HG03103 (cell line): Measurements from ENCODE around the gene ZNF3.

Source experiments
- ATAC-seq: cut with Tn5 transposase; IDR thresholded peaks from one replicate; pipeline ENCODE4 v1.9.1; 2021; ENCODE audit warnings: low read depth; ENCODE audit not compliant: unreplicated experiment

Gene ZNF3

GRCh38 chr7:100111156-100111555 is 29.6 kb upstream of the ZNF3 start:
- ATAC-seq: no peak

DNA sequence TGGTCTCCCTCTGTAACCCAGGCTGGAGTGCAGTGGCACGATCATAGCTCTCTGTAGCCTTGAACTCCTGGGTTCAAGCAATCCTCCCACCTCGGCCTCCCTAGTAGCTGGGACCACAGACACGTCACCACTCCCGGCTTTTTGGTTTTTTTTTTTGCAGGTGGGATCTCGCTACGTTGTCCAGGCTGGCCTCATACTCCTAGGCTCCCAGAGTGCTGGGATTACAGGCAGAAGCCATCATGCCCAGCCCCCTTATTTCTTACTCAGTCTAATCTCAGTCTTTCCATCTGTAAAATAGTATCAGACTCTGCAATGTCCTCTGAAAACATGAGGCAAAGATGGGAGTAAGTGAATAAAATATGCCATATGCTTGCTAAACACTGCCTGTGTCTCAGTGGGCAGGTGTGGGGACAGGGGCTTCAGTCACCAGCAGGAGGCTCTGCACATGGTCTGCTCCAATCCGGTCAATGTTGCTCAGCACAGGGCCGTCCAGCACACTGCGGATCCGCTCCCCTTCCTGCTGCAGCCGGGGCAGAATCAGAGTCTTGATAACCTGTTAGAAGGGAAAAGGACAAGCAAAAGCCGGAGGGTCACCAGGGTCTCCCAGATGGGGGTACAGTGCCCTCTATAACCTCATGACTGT is 28.1 kb upstream of the ZNF3 start:
- no peak for ATAC-seq

GRCh38 chr7:100107890-100108289 is 26.4 kb upstream of the ZNF3 start:
- ATAC-seq: no peak

GRCh38 chr7:100107125-100107737 is 25.7 kb upstream of the ZNF3 start:
- ATAC-seq: no peak

- no peak for ATAC-seq
Measured at GRCh38 chr7:100106633-100107032, 25.1 kb upstream of the ZNF3 start.

- no peak for ATAC-seq
Measured at GRCh38 chr7:100105534-100105933, 24.0 kb upstream of the ZNF3 start.

- no peak for ATAC-seq
Measured at GRCh38 chr7:100102950-100103840, 21.7 kb upstream of the ZNF3 start.

DNA sequence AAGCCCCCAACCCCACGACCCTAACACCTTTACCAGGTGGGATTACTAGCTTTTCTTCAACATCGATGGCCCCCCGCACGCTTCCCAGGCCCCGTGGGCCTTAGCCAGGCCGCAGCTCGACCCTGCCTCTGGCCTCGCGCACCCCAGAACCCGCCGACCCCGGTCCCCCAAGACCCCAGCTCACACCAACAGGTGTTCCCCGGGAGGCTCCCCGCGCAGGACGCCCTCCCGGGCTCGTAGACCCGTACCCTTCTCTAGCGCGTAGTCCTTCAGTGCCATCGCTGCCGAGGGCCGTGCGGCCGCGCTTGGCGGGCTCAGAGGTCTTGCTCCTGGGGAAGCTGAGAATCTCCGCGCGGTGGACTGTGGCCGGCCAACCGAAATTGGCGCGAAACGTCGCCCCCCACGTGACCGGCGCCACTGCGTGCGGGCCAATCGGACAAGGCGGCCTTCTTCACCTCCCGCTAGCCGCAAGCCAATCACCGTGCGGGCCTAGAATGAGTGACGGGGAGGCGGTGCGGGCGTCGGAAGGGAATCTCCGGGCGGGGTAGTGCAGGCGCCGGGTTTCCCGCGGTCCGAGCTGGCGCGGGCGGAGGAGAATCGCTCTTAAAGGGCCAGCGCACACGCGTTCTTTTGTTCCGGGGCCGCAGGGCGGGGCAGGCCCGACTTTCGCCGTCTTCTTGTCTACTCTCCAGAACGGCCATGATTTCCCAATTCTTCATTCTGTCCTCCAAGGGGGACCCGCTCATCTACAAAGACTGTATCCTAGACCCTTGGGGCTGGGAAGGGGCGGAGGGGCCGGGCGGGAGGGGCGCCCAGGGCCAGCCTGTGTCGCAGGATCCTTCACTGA is 19.7 kb upstream of the ZNF3 start, which contains the start of the genes AP4M1 and MCM7:
Gene AP4M1 (plus strand): TSS at position 628 of the 847 bp plus-strand sequence. CDS start 72 bp downstream, at position 700.
Gene MCM7 (minus strand): TSS at position 382 of the 847 bp plus-strand sequence. CDS start 103 bp downstream, at position 279.
- peak; percentile 83 for ATAC-seq

- peak; percentile 52 for ATAC-seq
Measured at GRCh38 chr7:100100420-100101015, 19.0 kb upstream of the ZNF3 start.

- no peak for ATAC-seq
Measured at GRCh38 chr7:100099452-100099851, 17.9 kb upstream of the ZNF3 start.

GRCh38 chr7:100098913-100099312 is 17.4 kb upstream of the ZNF3 start:
- ATAC-seq: no peak

- no peak for ATAC-seq
Measured at GRCh38 chr7:100095704-100096103, 14.2 kb upstream of the ZNF3 start.

GRCh38 chr7:100095289-100095688 is 13.8 kb upstream of the ZNF3 start:
- ATAC-seq: no peak

- ATAC-seq: no peak
Measured at GRCh38 chr7:100093925-100094486, 12.5 kb upstream of the ZNF3 start.

DNA sequence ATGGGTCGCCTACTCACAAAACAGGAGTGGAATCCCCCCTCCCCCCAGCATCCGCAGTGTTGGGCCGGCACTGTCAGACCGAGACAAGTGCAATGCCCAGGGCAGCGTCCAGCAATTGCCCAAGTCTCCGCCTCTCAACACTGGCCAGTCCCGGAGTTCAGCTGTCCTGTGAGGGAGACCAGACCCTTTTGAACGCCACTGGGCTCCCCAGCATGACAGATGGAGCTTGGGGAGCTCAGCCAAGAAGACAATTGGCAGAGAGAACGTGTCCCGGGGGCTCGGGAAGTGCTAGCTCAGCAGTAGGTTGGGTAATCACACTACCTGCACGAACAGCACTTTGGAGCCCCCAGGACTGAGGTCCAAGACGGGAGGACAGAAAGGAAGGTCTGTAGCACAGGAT is 12.0 kb upstream of the ZNF3 start:
- ATAC-seq: no peak

- no peak for ATAC-seq
Measured at GRCh38 chr7:100093054-100093453, 11.5 kb upstream of the ZNF3 start.

- ATAC-seq: no peak
Measured at GRCh38 chr7:100091411-100092181, 10.1 kb upstream of the ZNF3 start.

GRCh38 chr7:100090527-100091410 is 9.2 kb upstream of the ZNF3 start:
- ATAC-seq: no peak
